CD4-positive, alpha-beta T cell treated with Interleukin-4 for 4 hours (primary cell): Measurements from ENCODE around the gene PXK.
A peak's percentile ranks its signal among the peaks of the same experiment; 100 is the strongest.

ENCODE experiments used
- DNase-seq: peaks from one replicate; pipeline ENCODE4 v3.0.0-alpha.2; 2020

The PXK gene

DNA sequence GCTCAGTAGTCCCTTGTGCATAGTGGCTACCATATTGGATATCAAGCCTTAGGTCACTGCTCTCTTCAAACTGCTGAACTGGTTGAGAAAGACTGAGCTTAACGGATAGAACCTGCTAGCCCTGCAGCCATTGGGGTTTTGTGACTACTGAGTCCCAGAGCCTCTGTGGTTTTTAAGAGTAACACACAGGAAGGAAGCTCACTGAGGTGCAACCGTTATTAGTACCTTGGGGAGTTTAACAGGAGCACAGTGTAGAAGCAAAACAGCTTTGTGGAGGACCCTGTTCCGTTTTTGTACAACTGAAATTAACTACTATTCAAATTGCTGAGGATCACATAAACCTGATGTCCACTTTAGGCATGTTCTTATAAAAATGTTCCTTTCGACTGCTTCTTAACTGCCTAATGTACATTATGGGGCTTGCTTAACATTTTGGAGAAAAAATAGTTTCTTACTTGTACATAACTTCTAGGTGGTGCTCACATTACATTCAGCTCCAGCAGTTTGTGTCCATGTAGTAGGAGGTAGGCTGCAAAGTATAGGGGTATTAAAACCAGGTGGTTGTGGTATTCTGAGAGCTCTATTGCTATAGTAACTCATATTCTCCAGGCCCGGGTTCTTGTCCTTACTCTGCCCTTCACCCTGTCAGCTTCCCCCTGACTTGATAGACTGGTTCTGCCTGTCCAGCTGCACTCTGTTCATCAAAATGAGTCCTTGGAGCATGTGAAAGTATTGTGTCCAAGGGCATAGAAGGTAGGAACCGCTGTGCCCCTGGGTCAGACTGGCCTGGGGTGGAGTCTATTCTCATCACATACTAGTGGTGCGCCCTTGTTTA is 17.3 kb downstream of the PXK start:
- peak; percentile 5 for DNase-seq

DNA sequence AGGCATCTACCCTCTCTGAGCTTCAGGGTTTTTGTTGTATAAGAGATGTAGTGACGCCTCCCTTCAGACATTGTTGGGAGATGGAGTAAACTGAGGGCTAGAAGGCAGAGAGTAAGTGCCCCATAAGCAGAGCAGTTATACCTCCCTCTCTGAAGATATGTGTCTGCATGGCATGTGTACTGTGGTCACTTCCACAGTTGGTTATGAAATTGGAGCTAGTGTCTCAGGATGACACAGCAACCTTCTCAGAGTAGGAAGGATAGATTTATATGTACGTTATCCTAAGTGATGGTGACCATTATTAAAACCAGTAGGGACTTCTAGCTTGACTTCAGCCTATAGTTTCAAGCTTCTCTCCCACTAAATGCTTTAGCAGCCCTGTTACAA is 17.9 kb downstream of the PXK start:
- no peak for DNase-seq

GRCh38 chr3:58351920-58352319 is 19.2 kb downstream of the PXK start:
- DNase-seq, result no peak

DNA sequence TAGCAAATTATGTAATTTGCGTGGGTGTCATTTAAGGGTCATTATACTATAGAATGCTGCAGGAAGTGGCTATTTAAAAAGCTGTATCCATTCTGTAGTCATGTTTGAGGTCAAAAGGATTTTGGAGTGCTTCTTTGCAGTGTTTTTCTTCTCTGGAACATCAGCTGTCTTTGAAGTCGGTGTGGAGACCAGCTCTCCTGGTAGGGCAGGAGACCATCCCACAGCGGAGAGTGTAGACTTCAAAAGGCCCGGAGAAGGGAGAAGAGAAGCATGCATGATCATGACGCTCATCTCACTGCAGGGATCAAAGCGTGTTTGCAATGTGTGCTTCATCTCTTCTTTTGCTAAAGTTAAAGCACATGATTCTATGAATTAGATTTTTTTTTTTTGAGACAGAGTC is 19.9 kb downstream of the PXK start:
- no peak for DNase-seq

GRCh38 chr3:58353722-58354553 is 21.2 kb downstream of the PXK start:
- DNase-seq, result peak; percentile 21

DNA sequence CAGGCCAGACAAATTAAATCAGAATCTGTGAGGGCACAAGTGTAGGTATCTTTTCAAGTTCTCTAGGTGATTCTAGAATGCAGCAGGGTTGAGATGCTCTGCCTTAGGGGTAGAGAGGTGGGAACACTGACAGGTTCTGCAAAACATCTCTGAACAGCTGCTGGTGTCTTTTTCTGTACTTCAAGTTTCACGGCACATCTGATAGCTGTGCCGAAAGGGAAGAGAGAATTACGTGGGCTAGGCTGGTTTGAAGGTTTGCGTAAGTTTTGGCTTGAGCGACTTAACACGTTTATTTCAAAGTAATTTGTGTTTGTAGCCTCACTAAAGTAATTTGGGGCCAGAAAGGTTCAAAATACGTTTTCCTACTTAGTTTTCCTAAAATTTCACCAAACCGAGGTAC is 22.5 kb downstream of the PXK start:
- no peak for DNase-seq

- no peak for DNase-seq
Observed at GRCh38 chr3:58356054-58356453, 23.4 kb downstream of the PXK start.

- DNase-seq, result no peak
Observed at GRCh38 chr3:58357402-58357801, 24.7 kb downstream of the PXK start.

- no peak for DNase-seq
Observed at GRCh38 chr3:58358092-58358491, 25.4 kb downstream of the PXK start.

DNA sequence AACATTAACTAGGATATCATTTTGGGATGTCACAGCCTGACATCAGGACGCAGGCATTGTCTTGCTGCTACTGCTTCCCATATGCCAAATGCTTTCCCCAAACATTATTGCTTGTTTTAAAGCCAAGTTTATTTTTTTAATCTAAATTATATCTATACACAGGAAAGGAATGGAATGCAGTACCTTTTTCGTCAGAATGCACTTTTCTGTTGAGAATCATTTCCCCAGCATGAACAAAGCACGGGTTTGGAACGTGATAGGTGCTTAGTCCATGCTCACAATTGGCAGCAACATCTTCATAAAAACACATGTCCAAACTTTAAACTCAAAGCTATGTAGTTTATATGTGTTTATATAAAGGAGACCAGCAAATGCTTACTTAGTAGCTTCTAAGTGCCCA is 26.1 kb downstream of the PXK start:
- DNase-seq, result no peak

GRCh38 chr3:58359621-58360020 is 26.9 kb downstream of the PXK start:
- DNase-seq, result no peak

DNA sequence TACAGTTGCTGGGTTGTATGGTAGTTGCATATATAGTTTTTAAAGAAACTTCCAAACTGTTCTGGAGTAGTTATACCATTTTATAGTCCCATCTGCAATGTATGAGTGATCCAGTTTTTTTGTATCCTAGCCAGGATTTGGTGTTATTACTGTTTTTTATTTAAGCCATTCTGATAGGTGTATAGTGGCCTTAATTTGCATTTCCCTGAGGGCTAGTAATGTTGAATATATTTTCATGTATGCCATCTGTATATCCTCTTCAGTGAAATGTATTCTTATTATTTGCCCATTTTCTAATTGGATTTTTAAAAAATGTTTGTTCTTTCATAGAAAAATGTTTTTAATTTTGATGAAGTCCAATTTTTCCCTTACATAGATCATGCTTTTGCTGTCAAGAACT is 29.2 kb downstream of the PXK start:
- no peak for DNase-seq

GRCh38 chr3:58366699-58367098 is 34.0 kb downstream of the PXK start:
- no peak for DNase-seq

- no peak for DNase-seq
Observed at GRCh38 chr3:58369038-58369437, 36.3 kb downstream of the PXK start.

DNA sequence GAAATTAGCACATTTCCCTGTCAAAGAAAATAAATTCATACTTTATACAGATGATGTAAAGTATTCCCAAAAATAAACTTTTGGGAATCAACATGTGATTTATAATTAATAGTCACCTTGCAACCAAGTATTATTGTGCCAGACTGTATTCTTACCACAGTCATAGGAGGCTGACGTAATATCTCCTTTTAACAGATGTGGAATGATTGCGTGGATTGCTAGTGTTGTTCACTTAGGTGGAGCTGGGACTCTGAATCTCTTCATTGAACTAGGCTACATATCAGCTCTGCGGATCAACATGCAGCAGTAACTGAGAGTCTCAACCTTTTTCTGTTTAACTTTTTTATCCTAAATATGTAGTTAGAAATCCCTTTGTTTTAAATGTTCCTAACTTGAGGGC is 37.2 kb downstream of the PXK start:
- DNase-seq, result no peak

- no peak for DNase-seq
Observed at GRCh38 chr3:58370407-58370806, 37.7 kb downstream of the PXK start.

DNA sequence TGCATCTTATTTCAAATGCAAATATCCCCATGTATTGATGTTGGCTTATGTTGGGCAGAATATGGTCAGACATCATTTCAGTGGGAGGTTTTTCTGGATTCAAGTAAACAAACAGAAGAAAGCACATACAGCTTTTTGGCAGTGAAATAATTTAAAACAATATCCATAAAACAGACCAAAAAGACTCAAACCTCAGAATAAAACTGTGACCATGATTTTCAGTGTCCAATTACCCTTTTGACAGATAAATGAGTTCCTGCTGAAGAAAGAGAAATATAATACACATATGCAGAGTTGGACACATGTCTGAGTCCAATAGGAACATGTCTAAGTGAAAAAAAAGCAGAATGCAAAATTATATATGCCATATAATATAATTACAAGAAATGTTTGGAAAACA is 39.1 kb downstream of the PXK start:
- no peak for DNase-seq

DNA sequence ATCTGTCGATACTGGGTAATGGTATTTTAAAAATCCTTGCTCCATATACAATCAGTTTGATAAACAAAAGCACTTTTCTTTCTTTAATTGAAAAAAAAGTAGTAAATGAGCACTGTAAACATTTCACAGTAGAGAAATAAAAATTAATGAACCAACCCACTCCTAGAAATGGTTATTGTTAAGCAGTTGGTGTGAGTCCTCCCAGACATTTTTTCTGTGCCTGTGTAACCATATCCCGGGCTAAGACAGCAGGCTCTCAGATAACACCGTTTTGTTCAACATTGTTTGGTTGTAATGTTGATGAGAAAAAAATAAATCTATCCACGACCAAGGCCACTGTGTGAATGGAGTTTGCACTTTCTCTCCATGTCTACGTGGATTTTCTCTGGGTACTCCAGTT is 42.6 kb downstream of the PXK start:
- DNase-seq, result no peak

- no peak for DNase-seq
Observed at GRCh38 chr3:58377168-58377567, 44.5 kb downstream of the PXK start.

DNA sequence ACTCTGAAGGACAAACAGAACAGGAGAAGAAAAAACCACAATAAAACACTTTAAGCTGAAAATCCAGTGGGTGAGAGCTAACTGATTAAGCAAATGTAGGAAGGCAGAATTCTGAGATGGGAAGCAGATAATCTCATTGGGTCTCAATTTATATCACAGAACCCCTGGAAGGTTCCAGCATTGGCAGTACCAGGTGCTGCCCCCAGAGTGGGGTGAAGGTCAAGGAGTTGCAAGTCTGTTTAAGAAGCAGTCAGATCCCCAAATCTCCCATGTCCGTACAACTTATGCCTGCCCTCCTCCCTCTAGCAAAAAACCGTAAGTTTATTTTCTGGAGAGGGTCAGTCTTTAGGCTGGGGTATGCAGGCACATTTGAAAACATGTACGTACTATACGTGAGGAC is 45.1 kb downstream of the PXK start:
- no peak for DNase-seq

- no peak for DNase-seq
Observed at GRCh38 chr3:58379351-58380073, 46.8 kb downstream of the PXK start.

DNA sequence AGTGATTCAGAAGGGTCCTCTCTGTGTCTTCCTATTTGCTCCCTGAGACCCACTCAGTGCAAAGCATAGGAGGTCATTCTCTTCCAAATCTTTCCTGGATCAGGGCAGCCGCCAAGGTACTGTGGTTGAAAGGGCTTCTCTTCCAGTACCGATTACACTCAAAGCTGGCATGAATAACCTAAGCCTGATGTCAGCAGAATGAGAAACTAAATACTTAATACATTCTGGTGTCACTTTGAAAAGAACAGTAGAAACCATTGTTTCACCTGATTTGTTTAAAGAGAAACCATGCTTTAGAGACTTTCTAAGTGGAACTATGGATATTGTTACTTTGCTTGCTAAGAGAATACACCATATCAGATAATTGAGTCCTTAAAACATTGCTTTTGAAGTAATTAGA is 50.8 kb downstream of the PXK start:
- no peak for DNase-seq

GRCh38 chr3:58383904-58384303 is 51.2 kb downstream of the PXK start:
- DNase-seq, result no peak
